OCI-LY7 (cell line): ENCODE data around the gene EPX.

Source experiments
- EZH2phosphoT487 ChIP-seq: fragments of 200-600 bp; sonication (generic); IDR thresholded peaks from 2 replicates; pipeline ENCODE4 v1.6.1; 2018; ENCODE audit warnings: low read depth, borderline replicate concordance, mild to moderate bottlenecking, mixed run types, antibody characterized with exemption, low read length, moderate library complexity, mixed read lengths
- TF ChIP-seq, protein P1 (sequence below): fragments of 200-600 bp; sonication (generic); conservative IDR thresholded peaks from 2 replicates; pipeline ENCODE4 v1.5.1; 2014; ENCODE audit warnings: mild to moderate bottlenecking, antibody characterized with exemption, low read length, moderate library complexity, mixed read lengths

DNA sequence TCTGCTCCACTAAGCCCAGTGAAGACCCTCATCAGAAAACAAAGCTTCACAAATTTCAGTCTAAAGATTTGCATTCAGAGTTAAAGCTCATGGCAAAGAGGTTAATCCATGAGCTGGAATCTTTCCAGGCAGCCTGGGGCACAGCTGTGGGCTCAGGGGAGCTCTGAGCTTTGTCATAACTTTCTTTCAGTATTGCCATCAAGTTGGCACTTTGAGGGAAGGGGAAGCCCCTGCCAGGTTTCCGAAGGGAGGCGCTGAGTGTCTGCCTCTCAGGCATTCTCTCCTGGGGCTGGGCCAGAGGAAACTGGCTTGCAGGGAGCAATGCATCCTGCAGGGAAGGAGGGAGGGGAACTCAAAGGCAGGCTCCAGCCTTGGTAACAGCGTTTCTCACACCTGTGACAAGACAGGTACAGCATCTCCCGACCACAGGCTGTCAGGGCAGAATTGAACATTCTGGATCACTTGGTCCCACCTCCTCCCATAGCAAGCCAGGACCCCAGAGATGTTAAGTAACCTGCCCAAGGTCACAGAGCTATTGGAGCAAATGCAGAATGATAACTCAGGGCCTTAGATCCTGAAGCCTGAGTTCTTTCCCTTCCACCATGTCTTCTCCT is 49.8 kb downstream of the EPX start:
- TF ChIP-seq, protein P1, sequence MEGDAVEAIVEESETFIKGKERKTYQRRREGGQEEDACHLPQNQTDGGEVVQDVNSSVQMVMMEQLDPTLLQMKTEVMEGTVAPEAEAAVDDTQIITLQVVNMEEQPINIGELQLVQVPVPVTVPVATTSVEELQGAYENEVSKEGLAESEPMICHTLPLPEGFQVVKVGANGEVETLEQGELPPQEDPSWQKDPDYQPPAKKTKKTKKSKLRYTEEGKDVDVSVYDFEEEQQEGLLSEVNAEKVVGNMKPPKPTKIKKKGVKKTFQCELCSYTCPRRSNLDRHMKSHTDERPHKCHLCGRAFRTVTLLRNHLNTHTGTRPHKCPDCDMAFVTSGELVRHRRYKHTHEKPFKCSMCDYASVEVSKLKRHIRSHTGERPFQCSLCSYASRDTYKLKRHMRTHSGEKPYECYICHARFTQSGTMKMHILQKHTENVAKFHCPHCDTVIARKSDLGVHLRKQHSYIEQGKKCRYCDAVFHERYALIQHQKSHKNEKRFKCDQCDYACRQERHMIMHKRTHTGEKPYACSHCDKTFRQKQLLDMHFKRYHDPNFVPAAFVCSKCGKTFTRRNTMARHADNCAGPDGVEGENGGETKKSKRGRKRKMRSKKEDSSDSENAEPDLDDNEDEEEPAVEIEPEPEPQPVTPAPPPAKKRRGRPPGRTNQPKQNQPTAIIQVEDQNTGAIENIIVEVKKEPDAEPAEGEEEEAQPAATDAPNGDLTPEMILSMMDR: no peak
- no peak for TF ChIP-seq EZH2phosphoT487
